ENCODE measurements around the gene LRMDA.

- no peak for TF ChIP-seq CTCF (IDR thresholded peaks at IDR 0.05)
- TF ChIP-seq POLR2AphosphoS5 (IDR thresholded peaks at IDR 0.05): no peak
- TF ChIP-seq EP300 (IDR thresholded peaks at IDR 0.05; ENCODE audit: low read depth): no peak
- TF ChIP-seq POLR2A (IDR thresholded peaks at IDR 0.05): no peak
Measured at GRCh38 chr10:75814014-75814413, 382.6 kb downstream of the LRMDA start.

Measured in transverse colon (tissue), 4 donors.